Keratinocyte (primary cell): ENCODE data around the gene TRA2A. TPM values are rescaled to one million over a fixed set of nuclear protein-coding genes. Genes with fewer than 3 reads are reported as not detected.

ENCODE experiments used
- DNase-seq: peaks from one replicate; pipeline ENCODE4 v3.0.0-alpha.2; 2011; ENCODE audit warnings: low read depth, missing footprints, low spot score
- FAIRE-seq: peaks from 2 replicates; lab custom pipeline; 2011; peaks lifted over from hg19 to GRCh38; lab: Jason Lieb, UNC
- H2AFZ ChIP-seq: 2 replicates; pipeline ENCODE4 v1.6.0; 2012; ENCODE audit warnings: low read length, control low read depth, inconsistent platforms; ENCODE audit not compliant: control insufficient read depth
- H3K27ac ChIP-seq: 2 replicates; pipeline ENCODE4 v1.5.1; 2011; ENCODE audit warnings: low read length; ENCODE audit not compliant: control insufficient read depth, insufficient read depth
- H3K27me3 ChIP-seq: 3 replicates; pipeline ENCODE4 v1.6.0; 2011; ENCODE audit warnings: low read length; ENCODE audit not compliant: control insufficient read depth, insufficient read depth; ENCODE audit errors: extremely low read depth
- H3K36me3 ChIP-seq, 2 experiments: 2 replicates in 1 of 2; 3 replicates in 1 of 2; pipeline ENCODE4 v1.5.1; 2011; ENCODE audit warnings: low read length in 2 of 2, mild to moderate bottlenecking in 1 of 2; ENCODE audit not compliant: control insufficient read depth in 2 of 2, insufficient read depth in 2 of 2; ENCODE audit errors: extremely low read depth in 1 of 2
- H3K4me1 ChIP-seq: 3 replicates; pipeline ENCODE4 v1.5.1; 2011; ENCODE audit warnings: low read length; ENCODE audit not compliant: control insufficient read depth, insufficient read depth; ENCODE audit errors: extremely low read depth
- H3K4me2 ChIP-seq: 3 replicates; pipeline ENCODE4 v1.6.0; 2011; ENCODE audit warnings: low read depth, low read length; ENCODE audit not compliant: control insufficient read depth, insufficient read depth; ENCODE audit errors: extremely low read depth
- H3K4me3 ChIP-seq, 3 experiments: fragments of 200-600 bp in 1 of 3; sonication (generic) in 1 of 3; 2 replicates in 2 of 3; 3 replicates in 1 of 3; pipeline ENCODE4 v1.5.1; 2011 to 2016; ENCODE audit warnings: low read length in 3 of 3, mild to moderate bottlenecking in 3 of 3, control low read depth in 2 of 3, inconsistent platforms in 1 of 3, low read depth in 1 of 3, mixed read lengths in 1 of 3, mixed run types in 1 of 3, moderate library complexity in 1 of 3; ENCODE audit not compliant: control insufficient read depth in 2 of 3, insufficient read depth in 2 of 3; ENCODE audit errors: extremely low read depth in 1 of 3
- H3K79me2 ChIP-seq: 2 replicates; pipeline ENCODE4 v1.6.0; 2012; ENCODE audit warnings: low read length; ENCODE audit not compliant: control insufficient read depth, insufficient read depth
- H3K9ac ChIP-seq: 3 replicates; pipeline ENCODE4 v1.6.0; 2011; ENCODE audit warnings: low read length; ENCODE audit not compliant: control insufficient read depth, insufficient read depth; ENCODE audit errors: extremely low read depth
- H3K9me1 ChIP-seq: 3 replicates; pipeline ENCODE4 v1.6.0; 2011; ENCODE audit warnings: low read length; ENCODE audit not compliant: control insufficient read depth, insufficient read depth; ENCODE audit errors: extremely low read depth
- H3K9me3 ChIP-seq: 2 replicates; pipeline ENCODE4 v1.5.1; 2012; ENCODE audit warnings: low read depth, low read length; ENCODE audit not compliant: control insufficient read depth
- H4K20me1 ChIP-seq: 3 replicates; pipeline ENCODE4 v1.6.0; 2011; ENCODE audit warnings: low read length; ENCODE audit not compliant: control insufficient read depth, insufficient read depth; ENCODE audit errors: extremely low read depth
- EZH2 ChIP-seq: IDR thresholded peaks from one replicate; pipeline ENCODE4 v1.6.1; 2012; ENCODE audit warnings: inconsistent platforms, mild to moderate bottlenecking, low read length, moderate library complexity
- dilution Hi-C: fragments of 300-500 bp; cut with MboI; formaldehyde crosslinking; loops from one replicate; pipeline ENCODE4 v1.7.0; 2020; ENCODE audit warnings: low sequenced_read_pairs; ENCODE audit not compliant: extremely low pct_ligation_motif_present
- polyA plus RNA-seq, 5 experiments: library from polyadenylated mRNA; depleted of rRNA in 3 of 5; stranded (reverse) in 3 of 5; stranded (forward) in 1 of 5; unstranded in 1 of 5; fragments of >200 nt; gene quantifications; 1 replicate in 1 of 5; 2 replicates in 3 of 5; 3 replicates in 1 of 5; pipeline versions ENCODE4 v1.2.1 to v1.2.3, GENCODE V29; 2011 to 2012; ENCODE audit warnings: missing spikeins in 2 of 5, low read depth in 1 of 5, low replicate concordance in 1 of 5
- TF ChIP-seq, protein P1 (sequence below), 3 experiments: IDR thresholded peaks in 1 of 3; conservative IDR thresholded peaks in 1 of 3; optimal IDR thresholded peaks in 1 of 3; 2 replicates in 2 of 3; 3 replicates in 1 of 3; pipeline versions ENCODE3 to v1.5.1; 2011; ENCODE audit warnings: low read length in 3 of 3, mild to moderate bottlenecking in 3 of 3, moderate library complexity in 2 of 3, control low read depth in 1 of 3, inconsistent platforms in 1 of 3; ENCODE audit not compliant: insufficient read depth in 2 of 3; ENCODE audit errors: extremely low read depth in 1 of 3

The TRA2A gene
- polyA plus RNA-seq, 1 donor (not counting 4 experiments of a cell fraction or from before 2014, with no cell fraction given): 92.6 TPM

DNA sequence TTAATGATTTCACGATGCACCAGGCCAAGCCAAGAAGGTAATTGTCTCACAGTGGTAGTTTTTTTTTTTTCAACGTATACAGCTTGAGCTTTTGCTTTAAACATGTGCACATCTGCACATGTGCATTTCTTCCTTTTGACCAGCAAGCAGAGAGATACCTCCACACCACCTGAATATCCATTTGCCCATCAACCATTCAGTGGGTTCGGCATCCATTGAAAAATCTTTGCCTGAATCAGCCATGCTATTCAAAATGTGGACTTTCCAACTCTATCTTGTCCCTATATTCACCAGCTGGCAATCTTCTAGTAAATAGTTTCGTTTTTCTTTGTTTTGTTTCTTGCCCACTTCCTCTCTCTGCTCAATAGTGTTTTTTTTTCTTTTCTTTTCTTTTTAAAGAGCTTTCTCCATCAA is 7.7 kb upstream of the TRA2A start:
- dilution Hi-C loops: no loop called here
- H3K27ac ChIP-seq: no peak overlapping the region
- H3K27me3 ChIP-seq: no peaks in the 10 kb centered on the region
- no peaks in the 10 kb centered on the region for H3K4me1 ChIP-seq
- H2AFZ ChIP-seq: peak overlapping the region; percentile 8
- H3K36me3 ChIP-seq: no peaks in the 10 kb centered on the region
- no peaks in the 10 kb centered on the region for H3K9me3 ChIP-seq
- H3K9ac ChIP-seq: no peak overlapping the region
- no peaks in the 10 kb centered on the region for H3K79me2 ChIP-seq
- FAIRE-seq: no peak
- H3K4me3 ChIP-seq: no peak overlapping the region
- no peaks in the 10 kb centered on the region for H3K9me1 ChIP-seq
- no peaks in the 10 kb centered on the region for H4K20me1 ChIP-seq
- TF ChIP-seq, protein P1, sequence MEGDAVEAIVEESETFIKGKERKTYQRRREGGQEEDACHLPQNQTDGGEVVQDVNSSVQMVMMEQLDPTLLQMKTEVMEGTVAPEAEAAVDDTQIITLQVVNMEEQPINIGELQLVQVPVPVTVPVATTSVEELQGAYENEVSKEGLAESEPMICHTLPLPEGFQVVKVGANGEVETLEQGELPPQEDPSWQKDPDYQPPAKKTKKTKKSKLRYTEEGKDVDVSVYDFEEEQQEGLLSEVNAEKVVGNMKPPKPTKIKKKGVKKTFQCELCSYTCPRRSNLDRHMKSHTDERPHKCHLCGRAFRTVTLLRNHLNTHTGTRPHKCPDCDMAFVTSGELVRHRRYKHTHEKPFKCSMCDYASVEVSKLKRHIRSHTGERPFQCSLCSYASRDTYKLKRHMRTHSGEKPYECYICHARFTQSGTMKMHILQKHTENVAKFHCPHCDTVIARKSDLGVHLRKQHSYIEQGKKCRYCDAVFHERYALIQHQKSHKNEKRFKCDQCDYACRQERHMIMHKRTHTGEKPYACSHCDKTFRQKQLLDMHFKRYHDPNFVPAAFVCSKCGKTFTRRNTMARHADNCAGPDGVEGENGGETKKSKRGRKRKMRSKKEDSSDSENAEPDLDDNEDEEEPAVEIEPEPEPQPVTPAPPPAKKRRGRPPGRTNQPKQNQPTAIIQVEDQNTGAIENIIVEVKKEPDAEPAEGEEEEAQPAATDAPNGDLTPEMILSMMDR (optimal IDR thresholded peaks at IDR 0.05 in 1 of 3, IDR thresholded peaks at IDR 0.05 in 1 of 3, conservative IDR thresholded peaks at IDR 0.05 in 1 of 3; ENCODE audit: extremely low read depth in 1 of 3, insufficient read depth in 2 of 3, low read length in 3 of 3): no peak
- no peak for TF ChIP-seq EZH2
- no peak for DNase-seq
- H3K4me2 ChIP-seq: no peak overlapping the region

DNA sequence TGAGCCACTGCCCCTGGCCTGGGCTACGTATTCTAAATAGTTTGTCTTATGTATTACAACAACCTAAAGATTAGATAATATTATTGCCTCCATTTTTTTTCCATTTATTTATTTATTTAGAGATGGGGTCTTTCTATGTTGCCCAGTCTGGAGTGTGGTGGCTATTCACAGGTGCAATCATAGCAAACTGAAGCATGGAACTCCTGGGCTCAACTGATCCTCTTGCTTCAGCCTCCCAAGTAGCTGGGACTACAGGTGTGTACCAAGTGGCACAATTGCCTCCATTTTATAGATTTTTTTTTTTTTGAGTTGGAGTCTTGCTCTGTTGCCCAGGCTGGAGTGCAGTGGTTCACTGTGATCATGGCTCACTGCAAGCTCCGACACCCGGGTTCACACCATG is 6.5 kb upstream of the TRA2A start:
- H3K4me2 ChIP-seq: no peak overlapping the region
- H3K4me1 ChIP-seq: no peaks in the 10 kb centered on the region
- H3K27me3 ChIP-seq: no peaks in the 10 kb centered on the region
- H3K27ac ChIP-seq: no peak overlapping the region
- H3K4me3 ChIP-seq: no peak overlapping the region
- H3K9me3 ChIP-seq: no peaks in the 10 kb centered on the region
- FAIRE-seq (no peak), DNase-seq (no peak)
- H2AFZ ChIP-seq: no peak overlapping the region
- H3K79me2 ChIP-seq: no peaks in the 10 kb centered on the region
- TF ChIP-seq, protein P1 (optimal IDR thresholded peaks at IDR 0.05 in 1 of 3, IDR thresholded peaks at IDR 0.05 in 1 of 3, conservative IDR thresholded peaks at IDR 0.05 in 1 of 3; ENCODE audit: extremely low read depth in 1 of 3, insufficient read depth in 2 of 3, low read length in 3 of 3): no peak
- no peak for TF ChIP-seq EZH2
- no peaks in the 10 kb centered on the region for H3K9me1 ChIP-seq
- H4K20me1 ChIP-seq: no peaks in the 10 kb centered on the region
- H3K36me3 ChIP-seq: no peaks in the 10 kb centered on the region
- H3K9ac ChIP-seq: no peak overlapping the region
- dilution Hi-C loops: no loop called here
